ENCODE measurements around the gene DYRK2.

The DYRK2 gene

DNA sequence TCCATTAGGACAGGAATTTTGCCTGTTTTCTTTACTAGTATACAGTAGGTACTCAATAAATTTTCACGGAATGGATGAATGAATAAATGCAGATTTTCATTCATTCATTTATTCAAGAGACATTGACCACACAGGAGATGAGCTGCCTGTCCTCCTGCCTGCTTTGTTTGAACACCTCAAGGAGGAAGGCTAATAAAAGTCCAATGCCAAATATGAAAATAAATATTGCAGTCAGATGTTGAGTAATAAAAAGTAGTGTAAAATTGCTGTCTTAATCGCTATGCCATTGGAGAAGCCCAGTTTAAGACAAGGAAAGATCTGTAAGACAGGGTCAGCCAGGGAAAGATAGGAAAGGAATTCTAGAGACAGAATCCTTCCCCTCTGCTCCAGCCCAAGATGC lies 47.4 kb downstream of the DYRK2 start:
- DNase-seq (ENCODE audit: low read depth): no peak
- TF ChIP-seq, protein P1, sequence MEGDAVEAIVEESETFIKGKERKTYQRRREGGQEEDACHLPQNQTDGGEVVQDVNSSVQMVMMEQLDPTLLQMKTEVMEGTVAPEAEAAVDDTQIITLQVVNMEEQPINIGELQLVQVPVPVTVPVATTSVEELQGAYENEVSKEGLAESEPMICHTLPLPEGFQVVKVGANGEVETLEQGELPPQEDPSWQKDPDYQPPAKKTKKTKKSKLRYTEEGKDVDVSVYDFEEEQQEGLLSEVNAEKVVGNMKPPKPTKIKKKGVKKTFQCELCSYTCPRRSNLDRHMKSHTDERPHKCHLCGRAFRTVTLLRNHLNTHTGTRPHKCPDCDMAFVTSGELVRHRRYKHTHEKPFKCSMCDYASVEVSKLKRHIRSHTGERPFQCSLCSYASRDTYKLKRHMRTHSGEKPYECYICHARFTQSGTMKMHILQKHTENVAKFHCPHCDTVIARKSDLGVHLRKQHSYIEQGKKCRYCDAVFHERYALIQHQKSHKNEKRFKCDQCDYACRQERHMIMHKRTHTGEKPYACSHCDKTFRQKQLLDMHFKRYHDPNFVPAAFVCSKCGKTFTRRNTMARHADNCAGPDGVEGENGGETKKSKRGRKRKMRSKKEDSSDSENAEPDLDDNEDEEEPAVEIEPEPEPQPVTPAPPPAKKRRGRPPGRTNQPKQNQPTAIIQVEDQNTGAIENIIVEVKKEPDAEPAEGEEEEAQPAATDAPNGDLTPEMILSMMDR (IDR thresholded peaks at IDR 0.05; ENCODE audit: insufficient read depth, low read depth, low read length, missing control alignments): no peak
- no peak overlapping the region for H3K4me3 ChIP-seq (ENCODE audit: low read depth, low read length)

DNA sequence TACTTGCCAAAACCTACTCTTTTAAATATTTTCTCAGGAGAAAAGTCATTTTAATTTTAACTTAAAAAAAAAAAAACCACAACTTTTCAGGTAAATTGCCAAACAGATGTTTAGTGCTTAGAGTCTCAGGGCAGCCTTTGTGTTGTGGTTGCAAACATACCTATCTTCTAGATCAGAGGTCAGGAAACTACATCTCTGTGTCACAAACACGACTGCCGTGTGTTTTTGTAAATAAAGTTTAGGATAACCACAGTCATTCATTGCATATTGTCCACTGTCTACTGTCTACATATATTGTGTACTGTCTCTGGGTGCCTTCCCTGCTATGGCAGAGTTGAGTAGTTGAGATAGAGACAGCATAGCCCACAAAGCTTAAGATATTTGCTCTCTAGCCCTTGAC lies 48.9 kb downstream of the DYRK2 start:
- peak; percentile 16 for DNase-seq (ENCODE audit: low read depth)
- no peak overlapping the region for H3K4me3 ChIP-seq (ENCODE audit: low read depth, low read length)
- TF ChIP-seq, protein P1 (IDR thresholded peaks at IDR 0.05; ENCODE audit: insufficient read depth, low read depth, low read length, missing control alignments): no peak

DNA sequence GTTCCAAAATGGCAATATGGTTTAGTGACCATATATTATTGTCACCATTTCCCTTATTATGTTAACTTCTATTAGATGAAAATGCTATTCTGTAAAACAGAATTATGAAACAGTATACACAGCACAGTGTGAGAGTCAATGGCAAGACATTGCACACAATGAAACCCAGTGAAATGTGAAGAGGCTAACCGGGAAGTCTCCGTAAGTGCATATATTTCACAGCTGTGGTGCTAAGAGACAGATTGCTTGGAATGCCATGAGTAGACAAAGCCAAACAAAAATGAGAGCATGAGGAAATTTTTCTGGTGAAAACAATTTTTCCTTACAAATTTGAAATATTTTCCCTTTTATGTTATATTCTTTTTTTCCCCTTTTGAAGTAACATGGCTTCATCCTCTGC lies 49.4 kb downstream of the DYRK2 start:
- no peak overlapping the region for H3K4me3 ChIP-seq (ENCODE audit: low read depth, low read length)
- TF ChIP-seq, protein P1 (IDR thresholded peaks at IDR 0.05; ENCODE audit: insufficient read depth, low read depth, low read length, missing control alignments): no peak
- DNase-seq (ENCODE audit: low read depth): no peak

DNA sequence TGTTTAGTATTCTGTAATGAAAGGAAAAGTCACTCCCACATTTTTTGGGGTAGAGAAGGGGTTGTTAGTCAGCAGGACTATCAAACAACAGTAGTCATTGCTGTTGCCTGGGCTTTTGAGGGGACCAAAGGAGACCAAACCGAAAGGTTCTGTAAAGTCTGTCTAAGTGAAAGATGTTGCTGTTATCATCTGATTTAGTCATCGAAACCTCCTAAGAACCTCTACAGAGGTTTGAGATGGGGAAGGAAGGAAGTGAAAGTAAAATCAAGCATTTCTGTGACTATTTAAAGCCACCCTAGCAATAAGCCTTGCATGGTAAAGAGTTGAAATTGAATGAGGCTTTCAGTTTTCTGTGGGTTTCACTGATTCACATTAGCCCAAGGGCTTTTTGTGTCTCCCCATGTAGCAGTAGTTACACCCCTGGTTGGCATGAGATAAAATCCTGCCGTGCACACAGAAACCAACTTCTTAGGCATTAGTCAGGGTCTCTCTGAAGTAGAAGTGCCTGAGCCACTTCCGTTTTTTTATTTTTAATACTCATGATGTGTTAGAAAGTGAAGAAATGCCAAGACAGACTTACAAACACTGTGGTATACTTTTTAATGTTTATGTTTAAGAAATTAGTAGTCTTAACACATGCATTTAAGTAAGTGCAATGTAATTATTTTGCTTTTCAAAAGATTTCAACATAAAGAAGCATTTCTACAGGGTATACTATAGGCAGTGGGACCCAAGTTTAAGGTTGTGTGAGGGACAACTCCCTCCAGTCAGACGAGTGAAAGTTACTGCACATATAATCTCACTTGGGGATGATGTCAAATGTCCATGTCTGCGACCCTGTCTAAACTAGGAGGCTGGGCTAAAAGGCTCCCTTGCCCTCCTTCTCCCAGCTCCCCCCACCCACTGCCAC lies 50.4 kb downstream of the DYRK2 start:
- DNase-seq (ENCODE audit: low read depth): peak; percentile 94
- TF ChIP-seq, protein P1 (IDR thresholded peaks at IDR 0.05; ENCODE audit: insufficient read depth, low read depth, low read length, missing control alignments): no peak
- no peak overlapping the region for H3K4me3 ChIP-seq (ENCODE audit: low read depth, low read length)

DNA sequence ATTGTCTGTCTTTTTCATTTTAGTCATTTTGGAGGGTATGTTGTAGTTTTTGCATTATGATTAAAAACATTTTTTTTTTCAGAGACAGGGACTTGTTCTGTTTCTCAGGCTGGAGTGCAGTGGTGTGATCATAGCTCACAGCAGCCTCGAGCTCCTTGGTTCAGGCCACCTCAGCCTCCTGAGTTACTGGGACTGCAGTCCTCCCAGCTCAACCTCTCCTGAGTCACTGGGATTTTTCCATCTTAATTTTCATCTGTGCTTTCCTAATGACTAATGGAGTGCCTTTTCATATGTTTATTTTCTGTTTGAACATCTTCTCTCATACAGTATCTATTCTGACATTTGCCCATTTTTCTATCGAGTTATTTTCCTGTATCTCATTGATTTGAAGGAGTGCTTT lies 52.6 kb downstream of the DYRK2 start:
- DNase-seq (ENCODE audit: low read depth): no peak
- H3K4me3 ChIP-seq (ENCODE audit: low read depth, low read length): no peak overlapping the region
- TF ChIP-seq, protein P1 (IDR thresholded peaks at IDR 0.05; ENCODE audit: insufficient read depth, low read depth, low read length, missing control alignments): no peak

DNA sequence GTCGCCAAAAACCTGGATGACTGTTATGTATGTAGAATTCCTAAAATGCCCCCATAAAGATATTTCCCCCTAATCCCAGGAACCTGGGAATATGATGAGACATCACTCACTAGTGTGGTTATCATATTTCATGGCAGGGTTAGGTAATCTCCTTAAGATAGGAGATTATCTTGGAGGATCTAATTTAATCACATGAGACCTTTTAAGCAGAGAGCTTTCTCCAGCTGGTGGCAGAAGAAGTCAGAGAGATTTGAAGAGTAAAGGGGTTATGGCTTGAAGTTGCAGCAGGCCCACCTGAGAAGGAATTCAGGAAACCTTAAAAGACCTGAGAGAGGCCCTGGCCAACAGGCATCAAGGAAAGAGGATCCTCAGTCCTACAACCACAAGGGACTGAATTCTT lies 53.6 kb downstream of the DYRK2 start:
- DNase-seq (ENCODE audit: low read depth): no peak
- H3K4me3 ChIP-seq (ENCODE audit: low read depth, low read length): no peak overlapping the region
- TF ChIP-seq, protein P1 (IDR thresholded peaks at IDR 0.05; ENCODE audit: insufficient read depth, low read depth, low read length, missing control alignments): no peak

DNA sequence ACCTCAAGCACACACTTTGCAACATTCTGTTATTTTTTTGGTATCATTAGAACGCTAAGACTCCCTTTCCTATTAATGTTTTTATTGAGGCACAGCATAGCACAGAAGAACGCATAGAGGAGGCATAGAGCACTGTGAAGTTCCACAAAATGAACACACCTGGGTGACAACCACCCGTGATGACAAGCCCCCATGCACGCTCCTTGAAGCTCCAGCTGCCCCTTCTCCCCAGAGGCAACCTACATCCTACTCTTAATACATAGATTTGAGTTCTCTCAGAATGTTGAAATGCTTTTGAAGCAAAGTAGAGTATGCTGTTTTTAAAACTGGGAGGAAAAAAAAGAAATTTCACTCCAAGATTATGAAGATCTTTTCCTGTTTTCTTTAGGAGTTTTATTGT lies 55.5 kb downstream of the DYRK2 start:
- no peak for DNase-seq (ENCODE audit: low read depth)
- no peak overlapping the region for H3K4me3 ChIP-seq (ENCODE audit: low read depth, low read length)
- TF ChIP-seq, protein P1 (IDR thresholded peaks at IDR 0.05; ENCODE audit: insufficient read depth, low read depth, low read length, missing control alignments): no peak

Measured in GM12865 (cell line).